ENCODE results near the gene ZNF326. TPM values are rescaled to one million over a fixed set of nuclear protein-coding genes. Genes with fewer than 3 reads are reported as not detected.

Gene ZNF326
- total and polyA plus RNA-seq, 2 of the 4 experiments (the other 2 are of a cell fraction) = 4.5 to 17.0 TPM

DNA sequence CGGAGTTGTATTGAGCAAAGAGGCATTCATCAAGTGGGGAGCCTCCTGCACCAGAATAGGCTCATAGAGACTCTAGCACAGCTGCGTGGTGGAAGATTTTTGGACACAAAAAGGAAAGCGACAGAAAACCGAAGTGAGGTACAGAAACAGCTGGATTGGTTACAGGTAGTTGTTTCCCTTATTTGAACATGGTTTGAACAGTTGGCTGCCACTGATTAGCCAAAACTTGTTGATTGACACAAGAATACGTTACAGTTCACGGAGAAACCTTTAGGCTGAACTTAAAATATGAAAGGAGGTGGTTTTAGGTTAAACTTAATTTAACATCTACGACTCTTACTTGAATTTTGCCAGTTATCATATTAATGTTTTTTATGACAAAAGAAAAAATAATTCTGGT lies 89.1 kb downstream of the ZNF326 start:
- H4K5ac ChIP-seq (ENCODE audit: low read depth, low read length) = no peak overlapping the region
- H3K4me2 ChIP-seq (ENCODE audit: low read depth, low read length) = no peak overlapping the region
- no peak overlapping the region for H3K23ac ChIP-seq (ENCODE audit: low read depth, low read length)
- no peaks in the 10 kb centered on the region for H4K20me1 ChIP-seq (ENCODE audit: insufficient read depth, low read length)
- no peak overlapping the region for H2BK20ac ChIP-seq (ENCODE audit: low read depth, low read length)
- no peaks in the 10 kb centered on the region for H3K4me1 ChIP-seq (ENCODE audit: control insufficient read depth, insufficient read depth, low read length)
- H3K18ac ChIP-seq (ENCODE audit: low read depth, low read length) = no peak overlapping the region
- H2AFZ ChIP-seq (replicated peaks; ENCODE audit: low read length, poor library complexity) = no peak overlapping the region
- no peaks in the 10 kb centered on the region for H3K9me3 ChIP-seq (ENCODE audit: control insufficient read depth, insufficient read depth, low read length)
- in situ Hi-C loops (cut with MboI; ENCODE audit: low sequenced_read_pairs) (no loop called here), dilution Hi-C loops (cut with HindIII; ENCODE audit: low sequenced_read_pairs, unreplicated experiment) (no loop called here), intact Hi-C loops (cut with micrococcal nuclease) (no loop called here)
- H3K27ac ChIP-seq (ENCODE audit: insufficient read depth, low read length) = no peak overlapping the region
- H2BK120ac ChIP-seq (ENCODE audit: low read depth, low read length) = no peak overlapping the region
- H3K9ac ChIP-seq (ENCODE audit: low read depth, low read length) = no peak overlapping the region
- H2AK9ac ChIP-seq (replicated peaks; ENCODE audit: low read depth, low read length, poor library complexity) = no peak overlapping the region
- no peak overlapping the region for H2BK5ac ChIP-seq (ENCODE audit: low read depth, low read length, poor library complexity, severe bottlenecking)
- H3K9me1 ChIP-seq (ENCODE audit: insufficient read depth, low read length) = no peaks in the 10 kb centered on the region
- BruUV-seq (replicated peaks) = no TSS peak
- H3K79me1 ChIP-seq (ENCODE audit: low read depth in 1 of 2, low read length in 2 of 2) = no peaks in the 10 kb centered on the region
- no peak overlapping the region for H3K14ac ChIP-seq (replicated peaks; ENCODE audit: low read depth, low read length)
- H3K27me3 ChIP-seq (ENCODE audit: control insufficient read depth, insufficient read depth, low read length) = no peaks in the 10 kb centered on the region
- no peak for TF ChIP-seq MXI1 (IDR thresholded peaks at IDR 0.05; ENCODE audit: borderline replicate concordance, low read depth, low read length)
- TF ChIP-seq, protein P1, sequence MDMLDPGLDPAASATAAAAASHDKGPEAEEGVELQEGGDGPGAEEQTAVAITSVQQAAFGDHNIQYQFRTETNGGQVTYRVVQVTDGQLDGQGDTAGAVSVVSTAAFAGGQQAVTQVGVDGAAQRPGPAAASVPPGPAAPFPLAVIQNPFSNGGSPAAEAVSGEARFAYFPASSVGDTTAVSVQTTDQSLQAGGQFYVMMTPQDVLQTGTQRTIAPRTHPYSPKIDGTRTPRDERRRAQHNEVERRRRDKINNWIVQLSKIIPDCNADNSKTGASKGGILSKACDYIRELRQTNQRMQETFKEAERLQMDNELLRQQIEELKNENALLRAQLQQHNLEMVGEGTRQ (IDR thresholded peaks at IDR 0.05; ENCODE audit: low read depth, low read length) = no peak
- no peak for TF ChIP-seq NFE2L2 (IDR thresholded peaks at IDR 0.05; ENCODE audit: low read depth, low read length)
- TF ChIP-seq CEBPB (IDR thresholded peaks at IDR 0.05; ENCODE audit: low read depth, low read length) = no peak
- TF ChIP-seq BHLHE40 (IDR thresholded peaks at IDR 0.05; ENCODE audit: low read depth, low read length) = no peak
- no peak for TF ChIP-seq SMC3 (IDR thresholded peaks at IDR 0.05; ENCODE audit: low read depth, low read length)
- no peak for TF ChIP-seq CHD1 (IDR thresholded peaks at IDR 0.05; ENCODE audit: low read depth, low read length)
- TF ChIP-seq RFX5 (IDR thresholded peaks at IDR 0.05; ENCODE audit: low read depth, low read length) = no peak
- no peak for TF ChIP-seq POLR2A (IDR thresholded peaks at IDR 0.05; ENCODE audit: low read depth, low read length)
- TF ChIP-seq, protein P2, sequence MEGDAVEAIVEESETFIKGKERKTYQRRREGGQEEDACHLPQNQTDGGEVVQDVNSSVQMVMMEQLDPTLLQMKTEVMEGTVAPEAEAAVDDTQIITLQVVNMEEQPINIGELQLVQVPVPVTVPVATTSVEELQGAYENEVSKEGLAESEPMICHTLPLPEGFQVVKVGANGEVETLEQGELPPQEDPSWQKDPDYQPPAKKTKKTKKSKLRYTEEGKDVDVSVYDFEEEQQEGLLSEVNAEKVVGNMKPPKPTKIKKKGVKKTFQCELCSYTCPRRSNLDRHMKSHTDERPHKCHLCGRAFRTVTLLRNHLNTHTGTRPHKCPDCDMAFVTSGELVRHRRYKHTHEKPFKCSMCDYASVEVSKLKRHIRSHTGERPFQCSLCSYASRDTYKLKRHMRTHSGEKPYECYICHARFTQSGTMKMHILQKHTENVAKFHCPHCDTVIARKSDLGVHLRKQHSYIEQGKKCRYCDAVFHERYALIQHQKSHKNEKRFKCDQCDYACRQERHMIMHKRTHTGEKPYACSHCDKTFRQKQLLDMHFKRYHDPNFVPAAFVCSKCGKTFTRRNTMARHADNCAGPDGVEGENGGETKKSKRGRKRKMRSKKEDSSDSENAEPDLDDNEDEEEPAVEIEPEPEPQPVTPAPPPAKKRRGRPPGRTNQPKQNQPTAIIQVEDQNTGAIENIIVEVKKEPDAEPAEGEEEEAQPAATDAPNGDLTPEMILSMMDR (conservative IDR thresholded peaks at IDR 0.05; ENCODE audit: low read depth, low read length) = no peak
- no peak for TF ChIP-seq MAFK (IDR thresholded peaks at IDR 0.05; ENCODE audit: low read depth, low read length)
- no peak for TF ChIP-seq RAD21 (IDR thresholded peaks at IDR 0.05; ENCODE audit: low read length)
- TF ChIP-seq FOS (IDR thresholded peaks at IDR 0.05; ENCODE audit: low read depth, low read length) = no peak
- no peak for TF ChIP-seq RCOR1 (IDR thresholded peaks at IDR 0.05; ENCODE audit: insufficient replicate concordance, low read length)
- TF ChIP-seq MAZ (IDR thresholded peaks at IDR 0.05; ENCODE audit: borderline replicate concordance, low read depth, low read length) = no peak
- TF ChIP-seq, protein P3, sequence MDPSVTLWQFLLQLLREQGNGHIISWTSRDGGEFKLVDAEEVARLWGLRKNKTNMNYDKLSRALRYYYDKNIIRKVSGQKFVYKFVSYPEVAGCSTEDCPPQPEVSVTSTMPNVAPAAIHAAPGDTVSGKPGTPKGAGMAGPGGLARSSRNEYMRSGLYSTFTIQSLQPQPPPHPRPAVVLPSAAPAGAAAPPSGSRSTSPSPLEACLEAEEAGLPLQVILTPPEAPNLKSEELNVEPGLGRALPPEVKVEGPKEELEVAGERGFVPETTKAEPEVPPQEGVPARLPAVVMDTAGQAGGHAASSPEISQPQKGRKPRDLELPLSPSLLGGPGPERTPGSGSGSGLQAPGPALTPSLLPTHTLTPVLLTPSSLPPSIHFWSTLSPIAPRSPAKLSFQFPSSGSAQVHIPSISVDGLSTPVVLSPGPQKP (IDR thresholded peaks at IDR 0.05; ENCODE audit: borderline replicate concordance, low read depth, low read length) = no peak
- POLR2A ChIA-PET (ENCODE audit: unreplicated experiment) = no interaction called here
- 74% methylated on average over 3 of the region's 7 CpGs; no CpG with 5 or more reads in 1 of the 2 experiments for WGBS, 2 experiments (ENCODE audit: extremely low coverage in 2 of 2, insufficient read length in 1 of 2)
- no peak overlapping the region for H2AK5ac ChIP-seq (ENCODE audit: low read depth, low read length)
- no peak overlapping the region for H4K91ac ChIP-seq (ENCODE audit: insufficient read depth, low read depth, low read length)
- H3K4me3 ChIP-seq (ENCODE audit: insufficient read depth, low read depth, low read length) = no peak overlapping the region
- no peak overlapping the region for H3K4ac ChIP-seq (ENCODE audit: low read depth, low read length)
- no peak overlapping the region for H3K56ac ChIP-seq (ENCODE audit: extremely low read depth, insufficient read depth, low read length)
- no peaks in the 10 kb centered on the region for H3K36me3 ChIP-seq (ENCODE audit: control insufficient read depth, insufficient read depth, low read length)
- H2BK15ac ChIP-seq (ENCODE audit: low read depth, low read length) = no peak overlapping the region
- CTCF ChIA-PET = no interaction called here
- no peak overlapping the region for H4K8ac ChIP-seq (ENCODE audit: low read depth in 2 of 2, low read length in 2 of 2)
- ATAC-seq (ENCODE audit: low read depth) (no peak), DNase-seq (no peak)
